Measurements from ENCODE around the gene RAB11FIP4. TPM values are rescaled to one million over a fixed set of nuclear protein-coding genes. Genes with fewer than 3 reads are reported as not detected.

Gene RAB11FIP4
- total and polyA plus RNA-seq, 2 donors: 5.3 to 9.2 TPM

- peaks cover 4 to 9% of the 10 kb centered on the region in 2 donors for H3K4me1 ChIP-seq (ENCODE audit: control insufficient read depth in 2 of 2, insufficient read depth in 2 of 2, low read length in 2 of 2)
- peaks cover 0 to 7% of the 10 kb centered on the region in 2 donors for H3K9me3 ChIP-seq (ENCODE audit: control insufficient read depth in 2 of 2, insufficient read depth in 1 of 2, low read length in 1 of 2)
- H3K4me3 ChIP-seq (ENCODE audit: low read length in 2 of 2): peak overlapping the region; percentile 20 to 57
- no peaks in the 10 kb centered on the region for H3K36me3 ChIP-seq (ENCODE audit: control insufficient read depth in 2 of 2, insufficient read depth in 2 of 2, low read length in 1 of 2)
- no peak overlapping the region for H3K27ac ChIP-seq (ENCODE audit: low read depth in 1 of 2, low read length in 1 of 2)
- DNase-seq (ENCODE audit: low read depth in 6 of 9, low spot score in 9 of 9): peak in 1 of 9 donors; percentile 10
- WGBS: 20% methylated on average over 56 of the region's 56 CpGs
- H3K27me3 ChIP-seq (ENCODE audit: control insufficient read depth in 2 of 2, insufficient read depth in 1 of 2, low read length in 1 of 2): peaks cover 42 to 67% of the 10 kb centered on the region in 2 donors
Measured at GRCh38 chr17:31390748-31391495, 553 bp upstream of the RAB11FIP4 start.

- peaks cover 4 to 9% of the 10 kb centered on the region in 2 donors for H3K4me1 ChIP-seq (ENCODE audit: control insufficient read depth in 2 of 2, insufficient read depth in 2 of 2, low read length in 2 of 2)
- no peak overlapping the region for H3K27ac ChIP-seq (ENCODE audit: low read depth in 1 of 2, low read length in 1 of 2)
- 25% methylated on average over 52 of the region's 52 CpGs for WGBS
- peaks cover 42 to 74% of the 10 kb centered on the region in 2 donors for H3K27me3 ChIP-seq (ENCODE audit: control insufficient read depth in 2 of 2, insufficient read depth in 1 of 2, low read length in 1 of 2)
- peak overlapping the region in 1 of 2 donors; percentile 57 for H3K4me3 ChIP-seq (ENCODE audit: low read length in 2 of 2)
- H3K9me3 ChIP-seq (ENCODE audit: control insufficient read depth in 2 of 2, insufficient read depth in 1 of 2, low read length in 1 of 2): peaks cover 0 to 7% of the 10 kb centered on the region in 2 donors
- no peaks in the 10 kb centered on the region for H3K36me3 ChIP-seq (ENCODE audit: control insufficient read depth in 2 of 2, insufficient read depth in 2 of 2, low read length in 1 of 2)
- no peak for DNase-seq (ENCODE audit: low read depth in 6 of 9, low spot score in 9 of 9)
Measured at GRCh38 chr17:31392002-31392855, 754 bp downstream of the RAB11FIP4 start.

GRCh38 chr17:31392856-31393748 lies 1.6 kb downstream of the RAB11FIP4 start:
- Histone ChIP-seq H3K9me3 (ENCODE audit: control insufficient read depth in 2 of 2, insufficient read depth in 1 of 2, low read length in 1 of 2) (peaks cover 0 to 7% of the 10 kb centered on the region in 2 donors), H3K27ac (ENCODE audit: low read depth in 1 of 2, low read length in 1 of 2) (no peak overlapping the region), H3K4me1 (ENCODE audit: control insufficient read depth in 2 of 2, insufficient read depth in 2 of 2, low read length in 2 of 2) (peaks cover 4 to 9% of the 10 kb centered on the region in 2 donors), H3K27me3 (ENCODE audit: control insufficient read depth in 2 of 2, insufficient read depth in 1 of 2, low read length in 1 of 2) (peaks cover 42 to 78% of the 10 kb centered on the region in 2 donors), H3K36me3 (ENCODE audit: control insufficient read depth in 2 of 2, insufficient read depth in 2 of 2, low read length in 1 of 2) (no peaks in the 10 kb centered on the region), H3K4me3 (ENCODE audit: low read length in 2 of 2) (no peak overlapping the region)
- DNase-seq (ENCODE audit: low read depth in 6 of 9, low spot score in 9 of 9): no peak
- 87% methylated on average over 17 of the region's 17 CpGs for WGBS

DNA sequence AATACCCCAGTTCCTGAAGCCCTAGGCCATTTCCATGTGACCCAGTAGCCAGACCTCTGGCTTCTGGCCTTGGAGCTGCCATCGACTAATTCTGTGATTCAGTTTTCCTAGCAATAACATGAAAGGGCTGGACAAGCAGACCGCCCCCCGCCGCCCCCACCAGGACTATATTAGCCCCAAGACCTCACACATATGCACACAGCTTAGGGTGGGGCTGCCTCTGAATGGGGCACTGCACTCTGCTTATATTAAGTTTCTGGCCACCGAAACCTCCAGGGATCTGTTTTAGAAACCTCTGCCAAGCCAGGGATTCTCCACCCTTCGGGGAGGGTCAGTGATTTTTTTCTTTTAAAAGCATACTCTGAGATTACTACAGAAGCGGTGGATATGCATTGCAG lies 2.3 kb downstream of the RAB11FIP4 start:
- Histone ChIP-seq H3K4me3 (ENCODE audit: low read length in 2 of 2) (no peak overlapping the region), H3K9me3 (ENCODE audit: control insufficient read depth in 2 of 2, insufficient read depth in 1 of 2, low read length in 1 of 2) (peaks cover 0 to 7% of the 10 kb centered on the region in 2 donors), H3K36me3 (ENCODE audit: control insufficient read depth in 2 of 2, insufficient read depth in 2 of 2, low read length in 1 of 2) (no peaks in the 10 kb centered on the region), H3K27ac (ENCODE audit: low read depth in 1 of 2, low read length in 1 of 2) (no peak overlapping the region), H3K27me3 (ENCODE audit: control insufficient read depth in 2 of 2, insufficient read depth in 1 of 2, low read length in 1 of 2) (peaks cover 42 to 75% of the 10 kb centered on the region in 2 donors), H3K4me1 (ENCODE audit: control insufficient read depth in 2 of 2, insufficient read depth in 2 of 2, low read length in 2 of 2) (peaks cover 4 to 9% of the 10 kb centered on the region in 2 donors)
- WGBS: 94% methylated on average over 7 of the region's 7 CpGs
- no peak for DNase-seq (ENCODE audit: low read depth in 6 of 9, low spot score in 9 of 9)

DNA sequence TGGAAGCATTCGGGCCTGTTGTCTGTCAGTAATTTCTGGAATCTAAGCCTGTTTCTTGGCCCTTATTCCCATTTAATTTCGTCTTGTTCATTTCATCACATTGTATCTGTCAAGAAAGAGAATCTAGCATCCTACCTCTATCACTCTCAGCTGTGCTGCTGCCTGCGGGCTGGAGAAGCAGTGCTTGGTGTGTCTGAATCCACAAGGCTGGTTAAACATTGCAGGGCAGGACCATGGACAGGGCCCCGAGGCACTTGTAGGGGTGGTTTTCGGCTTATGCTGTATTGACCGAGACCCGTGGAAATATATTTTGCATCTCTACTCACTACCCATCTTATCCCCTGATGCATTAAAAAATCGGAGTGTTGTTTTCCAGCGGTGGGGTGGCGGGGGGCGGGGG lies 3.1 kb downstream of the RAB11FIP4 start:
- H3K4me1 ChIP-seq (ENCODE audit: control insufficient read depth in 2 of 2, insufficient read depth in 2 of 2, low read length in 2 of 2): peaks cover 4 to 9% of the 10 kb centered on the region in 2 donors
- peak; percentile 45 to 86 (median 60) for DNase-seq (ENCODE audit: low read depth in 6 of 9, low spot score in 9 of 9)
- 17% methylated on average over 11 of the region's 11 CpGs for WGBS
- H3K4me3 ChIP-seq (ENCODE audit: low read length in 2 of 2): no peak overlapping the region
- no peaks in the 10 kb centered on the region for H3K36me3 ChIP-seq (ENCODE audit: control insufficient read depth in 2 of 2, insufficient read depth in 2 of 2, low read length in 1 of 2)
- H3K27ac ChIP-seq (ENCODE audit: low read depth in 1 of 2, low read length in 1 of 2): no peak overlapping the region
- H3K27me3 ChIP-seq (ENCODE audit: control insufficient read depth in 2 of 2, insufficient read depth in 1 of 2, low read length in 1 of 2): peaks cover 41 to 69% of the 10 kb centered on the region in 2 donors
- peaks cover 0 to 7% of the 10 kb centered on the region in 2 donors for H3K9me3 ChIP-seq (ENCODE audit: control insufficient read depth in 2 of 2, insufficient read depth in 1 of 2, low read length in 1 of 2)

DNA sequence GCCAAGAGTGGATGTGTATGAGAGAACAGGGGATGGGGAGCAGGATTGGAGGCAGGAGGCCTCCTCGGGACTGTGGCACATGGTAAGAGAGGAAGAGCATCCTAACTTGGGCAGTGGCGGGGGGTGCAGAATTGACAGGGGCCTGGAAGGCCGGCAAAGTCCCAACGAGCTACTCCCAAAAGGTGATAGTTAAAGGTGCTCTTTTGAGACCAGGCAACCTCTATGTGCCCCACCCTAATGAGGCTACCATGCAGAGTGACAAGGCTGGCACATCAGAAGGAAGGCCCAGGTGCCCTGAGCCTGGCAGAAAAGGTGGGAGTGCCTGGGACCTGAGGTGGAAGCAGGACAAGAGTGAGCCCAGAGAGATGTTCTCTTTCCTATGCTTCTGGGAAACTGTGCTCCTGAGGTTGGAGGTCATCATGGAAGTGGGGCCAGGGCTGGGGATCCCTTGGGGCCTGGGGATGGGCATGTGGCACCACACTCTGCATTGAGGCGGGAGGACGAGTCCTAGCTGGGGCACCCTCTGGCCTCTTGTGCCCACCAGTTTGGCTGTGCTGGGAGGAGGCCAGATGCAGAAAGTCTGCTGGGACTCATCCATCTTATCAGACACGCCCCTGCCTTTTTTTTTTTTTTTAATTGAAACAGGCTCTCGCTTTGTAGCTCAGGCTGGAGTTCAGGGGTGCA lies 5.9 kb downstream of the RAB11FIP4 start:
- H3K27me3 ChIP-seq (ENCODE audit: control insufficient read depth in 2 of 2, insufficient read depth in 1 of 2, low read length in 1 of 2): peaks cover 16 to 45% of the 10 kb centered on the region in 2 donors
- no peaks in the 10 kb centered on the region for H3K36me3 ChIP-seq (ENCODE audit: control insufficient read depth in 2 of 2, insufficient read depth in 2 of 2, low read length in 1 of 2)
- peaks cover 0 to under 1% of the 10 kb centered on the region in 2 donors for H3K4me1 ChIP-seq (ENCODE audit: control insufficient read depth in 2 of 2, insufficient read depth in 2 of 2, low read length in 2 of 2)
- peaks cover 0 to 7% of the 10 kb centered on the region in 2 donors for H3K9me3 ChIP-seq (ENCODE audit: control insufficient read depth in 2 of 2, insufficient read depth in 1 of 2, low read length in 1 of 2)
- WGBS: 92% methylated on average over 8 of the region's 8 CpGs
- no peak overlapping the region for H3K27ac ChIP-seq (ENCODE audit: low read depth in 1 of 2, low read length in 1 of 2)
- no peak overlapping the region for H3K4me3 ChIP-seq (ENCODE audit: low read length in 2 of 2)
- DNase-seq (ENCODE audit: low read depth in 6 of 9, low spot score in 9 of 9): no peak

GRCh38 chr17:31398381-31399311 lies 7.2 kb downstream of the RAB11FIP4 start:
- no peak for DNase-seq (ENCODE audit: low read depth in 6 of 9, low spot score in 9 of 9)
- no peaks in the 10 kb centered on the region for H3K4me1 ChIP-seq (ENCODE audit: control insufficient read depth in 2 of 2, insufficient read depth in 2 of 2, low read length in 2 of 2)
- no peaks in the 10 kb centered on the region for H3K36me3 ChIP-seq (ENCODE audit: control insufficient read depth in 2 of 2, insufficient read depth in 2 of 2, low read length in 1 of 2)
- no peaks in the 10 kb centered on the region for H3K9me3 ChIP-seq (ENCODE audit: control insufficient read depth in 2 of 2, insufficient read depth in 1 of 2, low read length in 1 of 2)
- H3K4me3 ChIP-seq (ENCODE audit: low read length in 2 of 2): no peak overlapping the region
- WGBS: 87% methylated on average over 21 of the region's 21 CpGs
- peaks cover 3 to 33% of the 10 kb centered on the region in 2 donors for H3K27me3 ChIP-seq (ENCODE audit: control insufficient read depth in 2 of 2, insufficient read depth in 1 of 2, low read length in 1 of 2)
- H3K27ac ChIP-seq (ENCODE audit: low read depth in 1 of 2, low read length in 1 of 2): no peak overlapping the region
